GM10266 (cell line): ENCODE data around the gene TMEM145.
"Not testable (repeated sequence)": the region's sequence is repeated elsewhere in the genome, so short reads cannot be mapped to it uniquely, and the experiment has no call there.

Experiments
- DNase-seq: peaks from one replicate; pipeline ENCODE4 v3.0.0; 2012; ENCODE audit errors: extremely low spot score
- TF ChIP-seq, protein P1 (sequence below): IDR thresholded peaks from 2 replicates; pipeline ENCODE4 v1.5.1; 2012; ENCODE audit warnings: mild to moderate bottlenecking, low read depth; ENCODE audit not compliant: control insufficient read depth, insufficient read depth; ENCODE audit errors: missing control alignments

TMEM145 gene

DNA sequence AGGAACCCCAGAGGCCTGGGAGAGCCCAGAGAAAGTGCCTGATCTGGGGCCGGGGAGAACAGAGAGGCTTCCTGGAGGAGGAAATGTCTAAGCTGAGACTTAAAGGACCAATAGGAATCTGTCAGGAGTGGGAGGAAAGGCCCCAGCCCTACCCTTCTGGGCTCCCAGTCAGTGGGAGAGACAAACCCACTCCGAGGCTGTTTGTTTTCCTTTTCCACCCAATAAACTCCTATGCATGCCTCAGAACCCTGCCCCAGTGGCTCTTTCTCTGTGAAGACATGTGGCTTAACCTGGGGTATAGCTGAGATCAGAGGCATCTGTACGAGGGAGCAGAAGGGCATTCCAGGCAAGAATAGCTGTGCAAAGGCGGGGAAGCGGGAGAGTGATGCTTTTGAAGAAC is 14.3 kb downstream of the TMEM145 start:
- DNase-seq = no peak
- TF ChIP-seq, protein P1, sequence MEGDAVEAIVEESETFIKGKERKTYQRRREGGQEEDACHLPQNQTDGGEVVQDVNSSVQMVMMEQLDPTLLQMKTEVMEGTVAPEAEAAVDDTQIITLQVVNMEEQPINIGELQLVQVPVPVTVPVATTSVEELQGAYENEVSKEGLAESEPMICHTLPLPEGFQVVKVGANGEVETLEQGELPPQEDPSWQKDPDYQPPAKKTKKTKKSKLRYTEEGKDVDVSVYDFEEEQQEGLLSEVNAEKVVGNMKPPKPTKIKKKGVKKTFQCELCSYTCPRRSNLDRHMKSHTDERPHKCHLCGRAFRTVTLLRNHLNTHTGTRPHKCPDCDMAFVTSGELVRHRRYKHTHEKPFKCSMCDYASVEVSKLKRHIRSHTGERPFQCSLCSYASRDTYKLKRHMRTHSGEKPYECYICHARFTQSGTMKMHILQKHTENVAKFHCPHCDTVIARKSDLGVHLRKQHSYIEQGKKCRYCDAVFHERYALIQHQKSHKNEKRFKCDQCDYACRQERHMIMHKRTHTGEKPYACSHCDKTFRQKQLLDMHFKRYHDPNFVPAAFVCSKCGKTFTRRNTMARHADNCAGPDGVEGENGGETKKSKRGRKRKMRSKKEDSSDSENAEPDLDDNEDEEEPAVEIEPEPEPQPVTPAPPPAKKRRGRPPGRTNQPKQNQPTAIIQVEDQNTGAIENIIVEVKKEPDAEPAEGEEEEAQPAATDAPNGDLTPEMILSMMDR = no peak

DNA sequence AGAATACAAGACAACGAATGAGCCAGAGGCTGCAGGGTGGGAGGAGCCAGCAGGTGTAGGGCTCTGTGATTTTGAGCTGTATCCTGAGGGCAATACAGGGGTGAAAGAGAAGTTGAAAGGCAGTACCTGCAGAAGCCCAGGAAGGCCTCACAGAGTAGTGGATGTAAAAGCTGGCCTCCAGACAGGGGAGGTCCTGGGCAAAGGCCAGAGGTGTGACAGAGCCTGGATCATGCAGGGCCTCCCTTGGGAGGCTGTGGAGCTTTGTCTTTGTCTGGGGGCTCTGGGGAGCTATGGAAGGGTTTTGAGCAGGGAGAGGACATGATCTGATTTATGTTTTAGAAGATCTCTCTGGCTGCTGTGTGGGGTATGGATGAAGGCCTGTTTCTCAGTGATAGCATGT is 15.0 kb downstream of the TMEM145 start:
- TF ChIP-seq, protein P1 = no peak
- no peak for DNase-seq

DNA sequence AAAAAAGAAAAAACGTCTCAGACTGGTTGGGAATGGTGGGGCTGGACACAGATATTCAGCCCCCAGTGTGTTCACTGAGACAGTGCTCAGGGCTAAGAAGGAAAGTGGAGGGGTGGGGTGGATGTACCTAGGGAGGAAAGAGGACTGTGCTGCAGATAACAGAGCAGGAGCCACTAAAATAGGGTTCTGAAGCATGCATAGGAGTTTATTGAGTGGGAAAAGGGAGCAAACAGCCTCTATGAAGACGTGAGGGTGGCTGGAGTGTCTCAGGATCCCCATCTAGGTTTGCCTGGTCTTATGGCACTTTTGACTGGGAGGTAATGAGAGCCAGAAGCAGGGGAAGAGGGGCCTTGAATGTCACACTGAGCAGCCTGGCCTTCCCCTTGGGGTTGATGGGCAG is 15.7 kb downstream of the TMEM145 start:
- TF ChIP-seq, protein P1 = no peak
- no peak for DNase-seq

DNA sequence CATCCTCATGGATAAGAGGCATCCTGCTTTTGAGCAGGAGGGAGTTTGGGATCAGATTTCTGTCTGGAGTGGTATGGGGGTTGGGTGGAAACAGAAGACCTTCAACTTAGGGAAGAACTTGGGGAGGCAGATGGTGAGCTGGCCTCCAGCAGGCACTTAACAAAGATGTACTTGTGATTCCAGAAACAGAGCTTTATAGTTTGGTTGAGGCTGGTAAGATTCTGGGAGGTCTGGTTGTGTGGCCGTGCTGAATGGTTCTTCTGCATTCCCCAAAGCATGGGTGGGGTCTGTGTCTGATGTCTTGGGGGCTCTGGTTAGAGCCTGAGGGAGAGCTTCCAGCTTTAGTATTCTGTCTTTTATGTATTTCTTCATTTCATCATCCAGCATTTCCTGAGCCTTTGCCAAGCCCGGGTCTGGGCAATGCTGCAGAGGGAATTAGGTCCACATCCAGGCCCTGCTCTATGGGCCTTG is 17.2 kb downstream of the TMEM145 start:
- DNase-seq = no peak
- TF ChIP-seq, protein P1 = no peak

DNA sequence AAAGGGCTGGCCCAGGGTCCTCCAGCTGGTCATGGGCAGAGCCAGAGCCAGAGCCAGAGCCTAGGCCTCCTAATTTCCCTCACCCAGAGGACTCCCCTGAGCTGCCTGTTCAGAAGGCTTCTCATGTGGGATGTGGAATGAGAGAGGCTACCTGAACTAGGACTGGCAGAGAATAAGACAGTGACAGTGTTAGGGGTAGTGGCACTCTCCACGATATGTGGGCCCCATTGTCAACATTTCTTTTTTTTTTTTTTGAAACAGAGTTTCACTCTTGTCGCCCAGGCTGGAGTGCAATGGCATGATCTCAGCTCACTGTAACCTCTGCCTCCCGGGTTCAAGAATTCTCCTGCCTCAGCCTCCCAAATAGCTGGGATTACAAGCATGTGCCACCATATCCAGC is 18.2 kb downstream of the TMEM145 start:
- not testable (repeated sequence) for DNase-seq

DNA sequence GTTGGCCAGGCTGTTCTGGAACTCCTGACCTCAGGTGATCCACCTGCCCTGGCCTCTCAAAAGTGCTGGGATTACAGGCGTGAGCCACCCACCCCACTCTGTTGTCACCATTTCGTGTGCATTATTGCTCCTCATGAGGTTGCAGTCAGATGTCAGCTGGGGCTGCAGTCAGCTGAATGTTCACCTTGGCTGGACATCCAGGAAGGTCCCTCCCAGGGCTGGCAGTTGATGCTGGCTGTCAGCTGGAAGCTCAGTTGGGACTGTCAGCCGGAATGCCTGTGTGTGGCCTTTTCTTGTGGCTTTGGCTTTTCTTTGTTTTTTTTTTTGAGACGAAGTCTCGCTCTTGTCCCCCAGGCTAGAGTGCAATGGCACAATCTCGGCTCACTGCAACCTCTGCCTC is 18.9 kb downstream of the TMEM145 start:
- no peak for DNase-seq
- TF ChIP-seq, protein P1 = no peak

DNA sequence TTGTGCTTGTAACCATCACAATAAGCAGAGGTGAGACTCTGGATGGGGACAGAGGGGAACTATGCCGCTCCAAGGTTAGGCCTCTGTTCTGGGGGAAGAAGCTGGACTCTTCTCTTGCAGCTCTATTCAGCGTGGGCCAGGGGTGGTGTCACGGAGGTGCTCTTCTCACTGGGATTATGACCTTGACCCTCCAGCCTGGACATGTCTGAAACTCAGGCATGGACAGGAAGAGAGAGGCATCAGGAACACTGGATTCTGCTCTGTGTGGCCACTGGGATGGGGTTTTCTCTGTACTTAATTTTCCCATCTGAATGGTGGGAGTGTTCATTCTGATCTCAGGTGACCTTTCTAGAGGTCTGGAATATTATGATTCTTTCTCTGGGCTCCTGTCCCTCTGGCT is 19.9 kb downstream of the TMEM145 start:
- DNase-seq = no peak
- TF ChIP-seq, protein P1 = no peak
